Neural progenitor cell (in vitro differentiated cells): ENCODE measurements around the gene NDUFC2. TPM values are rescaled to one million over a fixed set of nuclear protein-coding genes. Genes with fewer than 3 reads are reported as not detected.
A peak's percentile ranks its signal among the peaks of the same experiment; 100 is the strongest.

Source experiments
- DNase-seq: peaks from one replicate; pipeline ENCODE4 v3.0.0-alpha.2; 2016; ENCODE audit warnings: low spot score
- H2AFZ ChIP-seq: fragments of 200-600 bp; sonication (generic); replicated peaks from 2 replicates; pipeline ENCODE4 v1.6.1; 2016; ENCODE audit warnings: antibody characterized with exemption
- H3F3A ChIP-seq: fragments of 200-600 bp; sonication (generic); 2 replicates; pipeline ENCODE4 v1.6.1; 2016; ENCODE audit warnings: antibody characterized with exemption, low read depth
- H3K27ac ChIP-seq: fragments of 200-600 bp; sonication (generic); 2 replicates; pipeline ENCODE4 v1.5.1; 2016; ENCODE audit warnings: mild to moderate bottlenecking
- H3K27me3 ChIP-seq: fragments of 200-600 bp; sonication (generic); 2 replicates; pipeline ENCODE4 v1.6.1; 2016; ENCODE audit warnings: mild to moderate bottlenecking, moderate library complexity
- H3K36me3 ChIP-seq: fragments of 200-600 bp; sonication (generic); 2 replicates; pipeline ENCODE4 v1.5.1; 2016
- H3K4me1 ChIP-seq: fragments of 200-600 bp; sonication (generic); 2 replicates; pipeline ENCODE4 v1.6.1; 2016; ENCODE audit warnings: mixed run types
- H3K4me2 ChIP-seq: fragments of 200-600 bp; sonication (generic); 2 replicates; pipeline ENCODE4 v1.6.1; 2016
- H3K4me3 ChIP-seq: fragments of 200-600 bp; sonication (generic); 2 replicates; pipeline ENCODE4 v1.5.1; 2016
- H3K79me2 ChIP-seq: fragments of 200-600 bp; sonication (generic); 2 replicates; pipeline ENCODE4 v1.6.1; 2016; ENCODE audit warnings: low read depth
- H3K9ac ChIP-seq: fragments of 200-600 bp; sonication (generic); 2 replicates; pipeline ENCODE4 v1.6.1; 2016
- H3K9me3 ChIP-seq: fragments of 200-600 bp; sonication (generic); 2 replicates; pipeline ENCODE4 v1.5.1; 2016; ENCODE audit warnings: low read depth
- H4K20me1 ChIP-seq: fragments of 200-600 bp; sonication (generic); 2 replicates; pipeline ENCODE4 v1.6.1; 2016; ENCODE audit warnings: low read depth
- H3K27ac Mint-ChIP-seq: 3 replicates; pipeline ENCODE4 v1.8.0; 2021; ENCODE audit warnings: mixed read lengths
- H3K27me3 Mint-ChIP-seq: 2 replicates; pipeline ENCODE4 v1.8.0; 2022; ENCODE audit warnings: low read depth, mild to moderate bottlenecking, inconsistent platforms, moderate library complexity, mixed read lengths; ENCODE audit not compliant: insufficient read depth
- H3K36me3 Mint-ChIP-seq: 3 replicates; pipeline ENCODE4 v1.8.0; 2021; ENCODE audit warnings: mixed read lengths
- H3K4me1 Mint-ChIP-seq: 3 replicates; pipeline ENCODE4 v1.8.0; 2021; ENCODE audit warnings: mixed read lengths
- H3K4me3 Mint-ChIP-seq: 3 replicates; pipeline ENCODE4 v1.8.0; 2021; ENCODE audit warnings: mild to moderate bottlenecking, moderate library complexity, mixed read lengths
- H3K9me3 Mint-ChIP-seq: 3 replicates; pipeline ENCODE4 v1.8.0; 2020; ENCODE audit warnings: mixed read lengths
- CTCF ChIP-seq: fragments of 200-600 bp; sonication (generic); IDR thresholded peaks from 2 replicates; pipeline ENCODE4 v1.5.1; 2017; ENCODE audit warnings: antibody characterized with exemption, mild to moderate bottlenecking
- EZH2 ChIP-seq: fragments of 200-600 bp; sonication (generic); IDR thresholded peaks from 2 replicates; pipeline ENCODE4 v1.6.1; 2017; ENCODE audit warnings: antibody characterized with exemption, mild to moderate bottlenecking, moderate library complexity
- EZH2phosphoT487 ChIP-seq: fragments of 200-600 bp; sonication (generic); IDR thresholded peaks from 2 replicates; pipeline ENCODE4 v1.6.1; 2017; ENCODE audit warnings: antibody characterized with exemption
- total RNA-seq: library from RNA; depleted of rRNA; stranded (reverse); fragments of >200 nt; gene quantifications from 2 replicates; pipeline ENCODE4 v1.2.3, GENCODE V29; 2015; ENCODE audit warnings: low replicate concordance

Gene NDUFC2
- total RNA-seq, 1 donor from 2014 or later: 36.7 TPM

GRCh38 chr11:78040691-78041379 is 38.8 kb downstream of the NDUFC2 start:
- Histone ChIP-seq H3K9me3 (no peaks in the 10 kb centered on the region), H2AFZ (peak overlapping the region; percentile 63), H3K27me3 (peaks cover 5% of the 10 kb centered on the region), H3K4me3 (no peak overlapping the region), H4K20me1 (no peaks in the 10 kb centered on the region), H3K36me3 (no peaks in the 10 kb centered on the region), H3K27ac (no peak overlapping the region), H3F3A (no peaks in the 10 kb centered on the region), H3K9ac (no peak overlapping the region), H3K79me2 (no peaks in the 10 kb centered on the region), H3K4me1 (peaks cover 4% of the 10 kb centered on the region), H3K4me2 (no peak overlapping the region)
- peaks cover 2% of the 10 kb centered on the region for H3K36me3 Mint-ChIP-seq
- TF ChIP-seq EZH2 (no peak), EZH2phosphoT487 (no peak), CTCF (no peak)
- no peak overlapping the region for H3K4me3 Mint-ChIP-seq
- H3K9me3 Mint-ChIP-seq: no peaks in the 10 kb centered on the region
- H3K27ac Mint-ChIP-seq: peak overlapping the region; percentile 42
- DNase-seq: no peak
- peaks cover 5% of the 10 kb centered on the region for H3K27me3 Mint-ChIP-seq
- peaks cover 15% of the 10 kb centered on the region for H3K4me1 Mint-ChIP-seq

GRCh38 chr11:78039919-78040671 is 39.6 kb downstream of the NDUFC2 start:
- Histone ChIP-seq H2AFZ (peak overlapping the region; percentile 64), H3K4me2 (no peak overlapping the region), H3K27me3 (peaks cover 4% of the 10 kb centered on the region), H3K4me1 (peaks cover 4% of the 10 kb centered on the region), H3F3A (no peaks in the 10 kb centered on the region), H3K79me2 (no peaks in the 10 kb centered on the region), H3K9me3 (no peaks in the 10 kb centered on the region), H3K4me3 (no peak overlapping the region), H3K36me3 (no peaks in the 10 kb centered on the region), H3K9ac (no peak overlapping the region), H3K27ac (no peak overlapping the region), H4K20me1 (no peaks in the 10 kb centered on the region)
- Mint-ChIP-seq H3K9me3 (no peaks in the 10 kb centered on the region), H3K27ac (no peak overlapping the region), H3K4me1 (peaks cover 10% of the 10 kb centered on the region), H3K36me3 (peaks cover 2% of the 10 kb centered on the region), H3K4me3 (no peak overlapping the region), H3K27me3 (peaks cover 5% of the 10 kb centered on the region)
- TF ChIP-seq EZH2phosphoT487: no peak
- TF ChIP-seq CTCF: no peak
- no peak for TF ChIP-seq EZH2
- DNase-seq: no peak

GRCh38 chr11:78039391-78039918 is 40.2 kb downstream of the NDUFC2 start:
- Histone ChIP-seq H3K9ac (no peak overlapping the region), H3K27ac (no peak overlapping the region), H3K4me3 (no peak overlapping the region), H3K4me2 (no peak overlapping the region), H2AFZ (no peak overlapping the region), H3K36me3 (no peaks in the 10 kb centered on the region), H3F3A (no peaks in the 10 kb centered on the region), H4K20me1 (no peaks in the 10 kb centered on the region), H3K79me2 (no peaks in the 10 kb centered on the region), H3K27me3 (no peaks in the 10 kb centered on the region), H3K4me1 (peaks cover 4% of the 10 kb centered on the region), H3K9me3 (no peaks in the 10 kb centered on the region)
- peaks cover 2% of the 10 kb centered on the region for H3K36me3 Mint-ChIP-seq
- peaks cover 5% of the 10 kb centered on the region for H3K27me3 Mint-ChIP-seq
- H3K27ac Mint-ChIP-seq: no peak overlapping the region
- DNase-seq: no peak
- no peak overlapping the region for H3K4me3 Mint-ChIP-seq
- H3K4me1 Mint-ChIP-seq: peaks cover 10% of the 10 kb centered on the region
- H3K9me3 Mint-ChIP-seq: no peaks in the 10 kb centered on the region
- TF ChIP-seq EZH2: no peak
- TF ChIP-seq CTCF: no peak
- no peak for TF ChIP-seq EZH2phosphoT487
